Activated effector memory CD4-positive, alpha-beta T cell treated with anti-CD3 and anti-CD28 coated beads, Interleukin-2, amount 50 U/mL, for 16 hours (primary cell): Measurements from ENCODE around the gene ANXA3.

Experiments used
- DNase-seq: peaks from one replicate; pipeline ENCODE4 v3.0.0-alpha.2; 2020

Gene ANXA3

GRCh38 chr4:78648640-78649363, 97.2 kb downstream of the ANXA3 start:
- no peak for DNase-seq

DNA sequence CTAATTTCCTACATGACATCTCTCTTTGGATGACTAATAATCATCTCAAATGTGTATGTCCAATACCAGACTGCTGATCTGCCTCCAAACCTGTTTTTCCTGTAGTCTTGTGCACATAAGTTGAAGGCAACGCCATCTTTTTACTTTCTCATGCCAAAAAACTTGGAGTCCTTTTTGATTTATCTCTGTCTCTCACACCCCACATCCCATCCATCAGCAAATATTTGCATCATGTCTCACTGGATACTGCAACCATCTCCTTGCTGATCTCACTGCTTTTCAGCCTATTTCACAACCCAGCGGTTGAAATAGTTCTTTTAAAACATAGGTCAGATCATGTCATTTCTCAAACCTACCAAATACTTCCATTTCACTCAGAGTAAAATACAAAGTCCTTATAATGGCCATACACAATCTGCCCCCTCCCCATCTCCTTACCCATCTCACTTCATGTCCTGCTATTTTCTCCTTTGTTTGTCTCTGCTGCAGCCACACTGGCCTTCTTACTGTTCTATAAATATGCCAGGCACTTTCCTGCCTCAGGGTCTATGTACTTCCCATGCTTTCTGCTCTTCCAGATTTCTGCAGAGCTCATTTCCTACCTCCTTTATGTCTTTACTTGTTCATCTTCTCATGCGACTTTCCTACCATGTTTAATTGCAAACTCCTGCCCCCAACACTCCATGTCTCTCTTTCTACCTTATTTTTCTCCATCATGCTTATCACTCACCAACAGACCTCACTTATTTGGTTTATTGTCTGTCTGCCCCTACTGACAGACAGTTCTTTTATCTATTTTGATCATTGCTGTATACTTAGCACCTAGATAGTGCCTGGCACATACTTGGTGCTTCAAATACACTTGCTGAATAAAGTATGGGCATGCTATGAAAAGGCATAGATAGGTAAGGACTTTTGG, 98.8 kb downstream of the ANXA3 start:
- DNase-seq = no peak

DNA sequence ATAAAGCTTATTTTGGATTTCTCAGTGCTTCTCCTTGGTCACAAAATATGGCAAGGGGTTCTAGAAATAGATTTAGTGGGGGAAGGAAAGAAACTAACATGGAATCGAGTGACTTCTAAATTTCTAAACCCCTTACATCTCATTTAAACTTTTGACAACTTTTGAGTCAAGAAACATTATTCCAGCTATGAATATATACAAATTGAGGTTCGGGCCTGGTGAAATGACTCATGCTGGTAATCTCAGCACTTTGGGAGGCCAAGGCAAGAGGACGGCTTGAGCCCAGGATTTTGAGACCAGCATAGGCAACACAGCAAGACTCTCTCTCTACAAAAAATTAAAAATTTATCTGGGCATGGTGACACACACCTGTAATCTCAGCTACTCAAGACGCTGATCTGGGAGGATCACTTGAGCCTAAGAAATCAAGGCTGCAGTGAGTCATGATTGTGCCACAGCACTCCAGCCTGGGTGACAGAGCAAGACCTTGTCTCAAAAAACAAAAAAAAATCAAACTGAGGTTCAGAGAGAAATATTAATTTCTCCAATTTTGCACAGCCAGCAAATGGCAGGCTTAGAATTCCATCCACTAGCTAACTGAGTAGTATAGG, 99.8 kb downstream of the ANXA3 start:
- DNase-seq = no peak

- no peak for DNase-seq
Observed at GRCh38 chr4:78652282-78652876, 100.8 kb downstream of the ANXA3 start.

DNA sequence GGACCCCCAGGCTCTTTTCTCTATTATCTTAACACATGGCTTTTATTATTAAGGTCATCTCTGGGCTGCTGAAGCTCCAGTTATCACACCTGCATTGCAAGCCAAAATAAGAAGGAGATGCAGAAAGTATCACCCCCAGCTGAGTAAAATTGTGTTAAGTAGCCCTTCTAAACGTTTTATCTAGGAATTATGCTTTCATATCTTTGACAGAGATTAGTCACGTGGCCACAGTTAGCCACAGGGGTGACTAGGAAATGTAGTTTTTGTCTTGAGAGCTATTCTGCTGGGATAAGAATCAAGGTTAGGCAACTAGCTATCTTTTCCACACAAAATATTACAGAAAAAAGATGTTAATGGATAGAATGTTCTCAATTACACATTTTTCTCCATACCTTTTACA, 102.1 kb downstream of the ANXA3 start:
- DNase-seq = no peak

- DNase-seq = no peak
Observed at GRCh38 chr4:78654807-78655206, 103.2 kb downstream of the ANXA3 start.

DNA sequence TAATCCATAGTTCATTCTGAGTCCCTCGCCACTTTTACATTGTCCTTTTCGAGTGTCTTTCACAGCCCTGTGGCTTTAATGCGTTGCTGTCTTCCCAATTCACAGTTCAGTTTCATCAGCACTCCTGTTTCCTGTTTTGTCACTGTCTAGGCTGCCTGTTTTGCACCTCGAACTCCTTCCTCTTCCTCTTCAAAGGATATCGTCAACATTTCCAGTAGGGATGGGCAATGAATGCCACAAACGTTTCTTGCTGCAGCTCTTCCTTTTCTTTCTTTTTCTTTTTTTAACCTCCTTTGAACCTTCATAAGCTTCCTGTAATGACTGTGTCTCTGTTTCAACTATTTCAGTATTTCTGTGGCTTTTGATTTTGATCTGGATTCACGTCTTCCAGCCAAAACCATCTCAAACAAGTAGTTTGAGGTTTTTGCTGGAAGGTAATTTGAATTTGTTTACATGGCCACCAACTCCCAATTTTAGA, 105.4 kb downstream of the ANXA3 start:
- DNase-seq = no peak

- DNase-seq = no peak
Observed at GRCh38 chr4:78659264-78659663, 107.7 kb downstream of the ANXA3 start.

DNA sequence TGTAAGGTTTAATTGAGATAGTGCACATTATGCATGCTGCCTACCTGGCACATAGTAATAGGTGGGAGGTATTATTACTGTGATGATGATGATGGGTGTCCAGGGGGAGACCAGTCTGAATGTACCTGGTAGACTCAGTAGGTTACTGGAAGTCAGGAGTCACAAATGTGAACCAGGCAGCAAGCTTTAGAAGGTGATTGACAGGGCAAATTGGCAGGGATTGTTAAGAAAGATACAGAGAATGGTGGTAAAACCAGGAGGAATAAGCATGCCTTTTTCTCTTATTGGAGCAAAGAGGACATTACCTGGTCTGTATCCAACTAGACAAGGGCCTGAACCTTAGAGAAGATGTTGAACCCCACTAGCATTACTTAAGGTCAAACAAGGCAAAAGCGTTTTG, 108.1 kb downstream of the ANXA3 start:
- DNase-seq = no peak
